ENCODE measurements around the gene PAXX.

The PAXX gene

GRCh38 chr9:137018761-137019559 is 26.7 kb downstream of the PAXX start:
- no peak for DNase-seq (ENCODE audit: low read depth)

DNA sequence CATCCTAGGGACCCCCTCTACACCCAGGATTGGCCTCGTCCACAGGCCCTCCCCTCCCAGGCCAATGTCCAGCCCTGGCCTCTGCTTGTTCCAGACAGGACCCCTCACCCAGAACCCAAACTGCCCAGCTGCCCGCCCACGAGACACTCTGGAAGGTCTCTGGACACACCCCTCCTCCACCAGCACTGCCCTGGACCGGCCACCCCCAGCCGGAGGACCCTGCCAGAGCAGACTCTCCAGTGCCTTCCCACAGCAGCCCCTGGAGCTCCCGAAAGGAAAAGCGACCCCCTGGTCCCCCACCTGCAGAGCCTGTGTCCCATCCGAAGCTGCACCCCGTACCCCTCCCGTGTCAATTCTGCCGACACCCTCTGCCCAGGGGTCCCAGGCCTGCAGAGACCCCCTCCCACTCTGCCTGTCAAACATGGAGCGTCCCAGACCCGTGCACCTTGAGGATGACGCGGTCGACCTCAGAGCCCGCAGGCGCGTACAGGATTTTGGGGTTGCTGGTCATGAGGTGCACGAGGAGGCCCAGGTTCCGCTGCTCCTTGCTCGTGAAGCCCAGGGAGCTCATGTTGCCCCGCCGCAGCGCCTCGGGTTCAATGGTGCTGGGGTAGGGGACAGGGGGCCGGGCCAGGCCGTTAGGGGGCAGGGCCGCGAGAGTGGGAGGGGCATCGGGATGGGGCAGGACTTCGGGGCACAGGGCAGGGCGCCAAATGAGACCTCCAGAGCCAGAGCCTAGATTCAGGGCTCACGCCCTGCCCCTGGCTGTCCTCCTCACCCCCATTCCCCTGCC is 27.9 kb downstream of the PAXX start:
- no peak for DNase-seq (ENCODE audit: low read depth)

- no peak for DNase-seq (ENCODE audit: low read depth)
Observed at GRCh38 chr9:137020771-137021567, 28.7 kb downstream of the PAXX start.

DNA sequence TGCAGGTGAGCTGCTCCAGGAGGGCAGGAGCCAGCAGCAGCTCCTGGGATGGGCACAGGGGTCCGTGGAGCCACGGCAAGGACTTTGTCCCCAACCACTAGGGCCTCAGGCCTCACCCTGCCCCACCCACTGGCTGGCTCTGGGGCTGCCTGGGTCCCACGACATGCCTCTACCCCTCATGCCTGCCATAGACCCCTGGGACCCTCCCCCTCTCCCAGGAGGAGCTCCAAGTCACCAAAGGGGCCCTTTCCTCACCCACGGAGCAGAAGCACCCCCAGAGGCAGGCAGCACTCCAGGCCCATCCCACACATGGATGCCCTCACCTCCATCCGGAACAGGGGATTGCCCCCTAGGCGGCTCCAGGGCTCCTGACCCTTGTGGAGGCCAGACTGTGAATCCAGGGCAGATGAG is 29.4 kb downstream of the PAXX start:
- DNase-seq (ENCODE audit: low read depth), result no peak

DNA sequence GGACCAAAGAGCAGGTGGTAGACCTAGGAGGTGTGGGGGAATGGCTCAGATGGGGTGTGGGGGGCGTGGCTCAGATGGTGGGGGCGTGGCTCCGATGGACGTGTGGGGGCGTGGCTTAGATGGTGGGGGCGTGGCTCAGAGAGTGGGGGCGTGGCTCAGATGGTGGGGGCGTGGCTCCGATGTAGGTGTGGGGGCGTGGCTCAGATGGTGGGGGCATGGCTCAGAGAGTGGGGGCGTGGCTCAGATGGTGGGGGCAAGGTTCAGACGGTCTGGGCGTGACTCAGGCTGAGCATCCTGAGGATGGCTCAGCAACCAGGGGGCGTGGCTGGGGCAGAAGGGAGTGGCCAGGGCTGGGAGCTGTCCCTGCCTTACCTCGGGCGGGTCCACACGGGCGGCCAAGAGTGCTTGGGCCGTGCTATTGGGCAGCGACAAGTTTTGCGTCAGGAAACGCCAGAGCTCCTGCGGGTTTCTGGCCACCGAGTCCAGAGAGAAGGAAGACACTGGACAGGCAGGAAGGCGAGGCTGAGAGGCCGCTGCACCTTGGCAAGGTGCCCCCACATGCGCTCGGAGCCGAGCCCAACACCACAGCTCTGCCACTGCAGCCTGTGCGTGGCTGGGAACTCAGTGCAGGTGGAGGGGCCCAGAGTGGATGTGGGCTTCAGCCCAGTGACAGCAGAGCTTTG is 29.9 kb downstream of the PAXX start:
- peak; percentile 71 for DNase-seq (ENCODE audit: low read depth)

- no peak for DNase-seq (ENCODE audit: low read depth)
Observed at GRCh38 chr9:137022662-137023008, 30.4 kb downstream of the PAXX start.

- no peak for DNase-seq (ENCODE audit: low read depth)
Observed at GRCh38 chr9:137023157-137023556, 30.9 kb downstream of the PAXX start.

- DNase-seq (ENCODE audit: low read depth), result no peak
Observed at GRCh38 chr9:137023583-137023991, 31.4 kb downstream of the PAXX start.

DNA sequence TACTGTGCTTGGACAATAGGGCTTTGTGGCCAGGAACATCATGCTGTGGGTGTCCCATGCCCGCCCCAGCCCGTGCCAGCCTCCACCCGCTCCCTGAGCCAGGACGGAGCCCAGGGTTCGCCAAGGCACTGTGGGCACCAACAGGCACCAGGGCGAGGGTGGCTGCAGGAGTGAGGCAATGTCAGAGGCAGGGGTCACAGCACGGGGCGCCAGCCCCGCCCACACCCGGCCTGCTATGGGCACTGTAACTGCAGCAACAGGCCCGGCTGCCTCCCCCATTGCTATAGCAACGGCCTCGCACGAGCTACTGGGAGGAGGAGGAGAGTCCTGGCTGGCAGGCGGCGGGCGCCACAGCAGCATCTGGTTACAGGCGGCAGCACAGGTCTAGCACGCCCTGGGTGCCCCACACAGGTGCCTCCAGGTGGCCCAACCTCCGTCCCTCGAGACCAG is 33.3 kb downstream of the PAXX start:
- no peak for DNase-seq (ENCODE audit: low read depth)

GRCh38 chr9:137026384-137026783 is 34.2 kb downstream of the PAXX start:
- no peak for DNase-seq (ENCODE audit: low read depth)

DNA sequence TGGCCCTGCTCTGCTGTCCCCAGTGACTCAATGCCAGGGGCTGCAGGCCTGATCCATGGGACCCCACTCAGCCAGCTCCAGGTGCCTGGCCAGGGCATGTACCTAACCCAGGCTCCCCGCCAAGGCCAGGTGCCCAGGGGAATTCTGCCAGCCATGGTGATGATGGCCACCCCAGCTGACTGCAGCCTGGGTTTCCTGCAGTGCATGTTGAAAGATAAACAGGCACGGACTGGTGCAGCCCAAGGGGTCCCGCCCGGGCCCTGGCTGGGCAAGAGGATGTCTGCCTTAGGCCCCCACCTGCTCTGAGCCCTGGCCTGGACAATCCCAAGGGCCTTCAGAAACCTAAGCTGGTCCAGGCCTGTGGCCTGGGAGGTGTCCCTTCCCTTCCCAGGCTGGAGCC is 34.6 kb downstream of the PAXX start:
- no peak for DNase-seq (ENCODE audit: low read depth)

GRCh38 chr9:137027369-137028262 is 35.4 kb downstream of the PAXX start, which contains the start of gene ABCA2:
Gene ABCA2, minus strand, starts transcription at chr9:137028237. Its CDS starts 97 bp downstream, at chr9:137028140.
- DNase-seq (ENCODE audit: low read depth), result no peak

- peak; percentile 51 for DNase-seq (ENCODE audit: low read depth)
Observed at GRCh38 chr9:137028263-137029057, 36.2 kb downstream of the PAXX start.

GRCh38 chr9:137029058-137029936 is 37.1 kb downstream of the PAXX start:
- peak; percentile 60 for DNase-seq (ENCODE audit: low read depth)

GRCh38 chr9:137030006-137030405 is 37.8 kb downstream of the PAXX start:
- DNase-seq (ENCODE audit: low read depth), result no peak

DNA sequence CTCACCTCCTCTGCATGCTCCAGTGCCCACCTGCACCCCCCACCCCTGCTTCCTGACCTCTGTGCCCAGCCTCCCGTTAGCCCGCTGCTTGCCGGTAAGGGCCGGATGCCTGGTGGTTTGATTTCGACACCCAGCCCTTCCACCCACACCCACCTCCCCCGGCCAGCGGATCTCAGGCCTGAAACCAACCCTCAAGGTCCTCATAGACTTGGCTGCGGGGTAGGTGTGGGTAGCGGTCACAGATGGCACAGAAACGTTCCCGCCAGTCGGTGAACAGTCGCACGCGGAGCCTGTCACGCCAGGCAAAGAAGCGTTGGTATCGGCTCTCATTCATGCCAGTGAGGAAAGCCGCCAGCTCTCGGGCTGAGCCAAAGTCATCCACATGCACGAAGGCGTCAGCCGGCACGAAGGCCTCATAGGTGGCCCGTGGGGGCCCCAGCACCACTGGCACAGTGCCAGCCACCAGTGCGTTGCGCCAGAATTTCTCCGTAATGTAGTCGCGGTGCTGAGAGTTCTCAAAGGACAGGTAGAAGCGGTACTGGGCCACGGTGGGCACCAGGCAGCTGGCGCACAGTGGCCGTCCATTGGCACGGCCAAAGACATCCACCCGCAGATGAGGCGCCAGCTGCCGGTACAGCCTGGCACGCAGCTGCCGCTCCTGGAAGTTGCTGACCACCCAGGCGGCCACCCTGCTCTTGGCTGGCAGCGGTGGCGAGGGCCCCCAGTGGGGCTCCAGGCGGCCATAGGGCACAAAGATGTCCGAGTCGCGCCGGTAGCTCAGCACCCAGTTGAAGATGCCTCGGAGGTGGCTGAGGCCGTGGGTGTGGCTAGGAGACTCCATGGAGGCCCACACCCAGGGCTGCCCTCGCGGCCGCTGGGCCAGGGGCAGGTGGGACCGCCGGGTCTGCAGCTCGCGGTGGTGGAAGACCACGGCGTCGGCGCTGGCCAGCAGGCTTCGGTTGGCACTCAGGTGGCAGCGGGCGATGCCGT is 38.6 kb downstream of the PAXX start:
- no peak for DNase-seq (ENCODE audit: low read depth)

DNA sequence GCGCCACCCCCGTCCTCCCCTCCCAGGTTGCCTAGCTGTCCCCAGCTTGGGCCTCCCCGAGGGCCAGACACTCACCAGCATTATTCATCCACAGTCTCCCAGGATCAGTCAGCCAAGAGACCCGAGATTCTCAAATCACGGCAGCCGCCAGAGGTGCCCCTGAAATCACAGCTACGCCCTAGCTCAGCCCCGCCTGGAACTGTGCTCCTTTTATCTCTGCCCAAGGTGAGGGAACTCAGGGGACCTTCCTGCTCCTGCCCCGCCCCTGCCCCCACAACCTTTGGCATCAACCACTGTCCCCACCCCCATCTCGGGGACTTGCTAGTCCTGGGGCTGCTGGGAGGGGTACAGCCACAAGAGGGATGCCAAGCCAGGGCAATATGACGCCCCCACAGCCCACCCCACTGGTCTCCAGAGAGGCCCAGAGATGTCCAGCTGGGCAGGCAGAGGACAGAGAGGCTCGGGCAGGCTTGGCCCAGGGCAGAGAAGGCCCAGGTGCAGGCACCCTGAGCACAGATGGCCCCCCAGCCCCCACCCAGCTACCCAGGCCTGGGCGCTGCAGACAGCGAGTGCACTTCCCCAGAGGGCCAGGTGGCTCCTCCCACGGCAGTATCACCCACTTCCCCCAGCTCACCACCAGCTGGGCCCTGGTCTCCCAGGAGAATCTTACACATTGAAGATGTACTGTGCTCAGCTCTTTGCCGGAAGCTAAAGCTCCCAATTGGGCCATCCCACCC is 39.9 kb downstream of the PAXX start, which contains the start of gene FUT7:
Gene FUT7 (minus strand): TSS at position 185 of the 737 bp plus-strand sequence. CDS start 97 bp downstream, at position 88.
- DNase-seq (ENCODE audit: low read depth), result peak; percentile 23
